ENCODE data around the gene RPL3. TPM values are rescaled to one million over a fixed set of nuclear protein-coding genes. Genes with fewer than 3 reads are reported as not detected.

The RPL3 gene
- total and polyA plus RNA-seq, 2 donors (not counting 1 experiment from before 2014, with no cell fraction given) = 2,665 to 5,418 TPM

DNA sequence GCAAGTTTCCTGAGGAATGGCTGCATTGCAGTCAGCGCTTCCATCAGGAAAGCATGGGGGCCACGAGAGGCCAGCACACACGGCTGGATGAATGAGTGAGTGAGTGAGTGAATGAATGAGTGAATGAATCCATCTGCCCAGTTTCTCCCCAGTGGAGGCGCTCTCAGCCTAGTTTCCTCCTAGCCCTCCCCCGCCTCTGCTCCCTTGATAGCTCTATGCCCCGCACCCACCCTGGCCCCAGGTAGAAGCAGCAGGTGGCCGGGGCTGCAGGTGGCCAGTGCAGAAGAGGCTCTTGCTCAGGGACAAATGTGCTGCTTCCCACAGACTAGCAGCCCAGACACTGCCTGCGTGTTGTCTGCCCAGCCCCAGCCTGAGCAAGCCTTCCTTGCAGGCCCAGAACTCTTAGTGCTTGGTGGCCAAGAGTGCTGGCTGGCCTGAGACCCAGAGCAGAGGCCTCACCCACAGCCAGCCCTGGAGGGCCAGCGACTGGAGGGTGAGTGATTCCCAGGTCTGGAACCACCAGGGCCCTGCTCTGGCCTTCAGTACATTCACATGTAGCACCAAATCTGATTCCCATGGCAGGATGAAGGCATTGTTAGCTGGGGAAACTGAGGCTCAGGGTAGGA is 43.5 kb downstream of the RPL3 start:
- intact Hi-C loops (cut with micrococcal nuclease) = no loop called here
- no peak overlapping the region for H3K4me3 Mint-ChIP-seq
- no peak overlapping the region for H3K4me3 ChIP-seq (ENCODE audit: control extremely low read depth in 1 of 5, extremely low read depth in 1 of 5, insufficient read depth in 1 of 5, low read depth in 2 of 5, low read length in 4 of 5)
- H2AFZ ChIP-seq (ENCODE audit: insufficient read depth, low read depth, low read length, poor library complexity, severe bottlenecking) = no peak overlapping the region
- H3K4me1 ChIP-seq (ENCODE audit: control insufficient read depth in 2 of 2, insufficient read depth in 2 of 2, low read length in 2 of 2) = peaks cover 0 to 5% of the 10 kb centered on the region in 2 donors
- H3K4me1 Mint-ChIP-seq = peaks cover 5% of the 10 kb centered on the region
- no peak overlapping the region for H3K27ac ChIP-seq (ENCODE audit: low read length in 2 of 2)
- no peak overlapping the region for H3K9ac ChIP-seq (ENCODE audit: low read length)
- H3K79me2 ChIP-seq (ENCODE audit: control insufficient read depth, insufficient read depth, low read length) = no peaks in the 10 kb centered on the region
- ChIA-PET CTCF (no interaction called here), POLR2A (no interaction called here)
- ATAC-seq (ENCODE audit: low read depth) (no peak), DNase-seq (no peak)
- no peak for TF ChIP-seq EZH2 (IDR thresholded peaks at IDR 0.05; ENCODE audit: borderline replicate concordance, insufficient read depth, low read depth, low read length, poor library complexity, severe bottlenecking)
- TF ChIP-seq, protein P1, sequence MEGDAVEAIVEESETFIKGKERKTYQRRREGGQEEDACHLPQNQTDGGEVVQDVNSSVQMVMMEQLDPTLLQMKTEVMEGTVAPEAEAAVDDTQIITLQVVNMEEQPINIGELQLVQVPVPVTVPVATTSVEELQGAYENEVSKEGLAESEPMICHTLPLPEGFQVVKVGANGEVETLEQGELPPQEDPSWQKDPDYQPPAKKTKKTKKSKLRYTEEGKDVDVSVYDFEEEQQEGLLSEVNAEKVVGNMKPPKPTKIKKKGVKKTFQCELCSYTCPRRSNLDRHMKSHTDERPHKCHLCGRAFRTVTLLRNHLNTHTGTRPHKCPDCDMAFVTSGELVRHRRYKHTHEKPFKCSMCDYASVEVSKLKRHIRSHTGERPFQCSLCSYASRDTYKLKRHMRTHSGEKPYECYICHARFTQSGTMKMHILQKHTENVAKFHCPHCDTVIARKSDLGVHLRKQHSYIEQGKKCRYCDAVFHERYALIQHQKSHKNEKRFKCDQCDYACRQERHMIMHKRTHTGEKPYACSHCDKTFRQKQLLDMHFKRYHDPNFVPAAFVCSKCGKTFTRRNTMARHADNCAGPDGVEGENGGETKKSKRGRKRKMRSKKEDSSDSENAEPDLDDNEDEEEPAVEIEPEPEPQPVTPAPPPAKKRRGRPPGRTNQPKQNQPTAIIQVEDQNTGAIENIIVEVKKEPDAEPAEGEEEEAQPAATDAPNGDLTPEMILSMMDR (IDR thresholded peaks at IDR 0.05) = no peak
- H3K27me3 Mint-ChIP-seq = peaks cover 33% of the 10 kb centered on the region
- peaks cover 2 to 16% (median 3%) of the 10 kb centered on the region in 3 donors for H3K9me3 ChIP-seq (ENCODE audit: control extremely low read depth in 1 of 3, control insufficient read depth in 2 of 3, insufficient read depth in 1 of 3, low read length in 2 of 3)
- H3K9me3 Mint-ChIP-seq (ENCODE audit: insufficient read depth) = peaks cover 3% of the 10 kb centered on the region
- WGBS (ENCODE audit: insufficient coverage) = 82% methylated on average over 8 of the region's 9 CpGs
- no peak overlapping the region for H3K27ac Mint-ChIP-seq
- peaks cover 0 to 34% (median 3%) of the 10 kb centered on the region in 4 experiments for H3K27me3 ChIP-seq (replicated peaks in 1 of 4; ENCODE audit: control extremely low read depth in 1 of 4, control insufficient read depth in 3 of 4, insufficient read depth in 4 of 4, low read length in 3 of 4)
- no peaks in the 10 kb centered on the region for H4K20me1 ChIP-seq (ENCODE audit: control insufficient read depth, insufficient read depth, low read length, poor library complexity, severe bottlenecking)
- no peak overlapping the region for H3K4me2 ChIP-seq (replicated peaks; ENCODE audit: low read depth, low read length, poor library complexity, severe bottlenecking)
- no peaks in the 10 kb centered on the region for H3K36me3 ChIP-seq (replicated peaks in 1 of 2; ENCODE audit: control extremely low read depth in 1 of 2, control insufficient read depth in 1 of 2, extremely low read depth in 1 of 2, insufficient read depth in 2 of 2, low read length in 1 of 2)

All from B cell (primary cell).